Subcutaneous abdominal adipose tissue (tissue), 5 donors: Measurements from ENCODE around the gene PRR5.

ENCODE experiments used
- H3K27ac ChIP-seq: one replicate; pipeline ENCODE4 v1.7.0; 2013; ENCODE audit warnings: low read depth, mild to moderate bottlenecking, inconsistent platforms, low read length, moderate library complexity
- H3K27me3 ChIP-seq, 5 donors: one replicate each; pipeline ENCODE4 v1.7.0; 2013; ENCODE audit warnings: low read length in 5 of 5, inconsistent platforms in 1 of 5; ENCODE audit not compliant: control insufficient read depth in 5 of 5, insufficient read depth in 4 of 5
- H3K36me3 ChIP-seq, 5 donors: one replicate each; pipeline ENCODE4 v1.7.0; 2013; ENCODE audit warnings: low read length in 5 of 5; ENCODE audit not compliant: control insufficient read depth in 5 of 5, insufficient read depth in 5 of 5
- H3K4me1 ChIP-seq, 5 donors: one replicate each; pipeline ENCODE4 v1.7.0; 2013; ENCODE audit warnings: low read length in 5 of 5, mild to moderate bottlenecking in 3 of 5, moderate library complexity in 1 of 5; ENCODE audit not compliant: control insufficient read depth in 5 of 5, insufficient read depth in 5 of 5
- H3K4me3 ChIP-seq, 5 donors: one replicate each; pipeline ENCODE4 v1.7.0; 2013; ENCODE audit warnings: low read length in 5 of 5, low read depth in 1 of 5
- H3K9ac ChIP-seq, 5 donors: one replicate each; pipeline ENCODE4 v1.7.0; 2013; ENCODE audit warnings: low read length in 5 of 5, mild to moderate bottlenecking in 4 of 5, moderate library complexity in 3 of 5
- H3K9me3 ChIP-seq, 5 donors: one replicate each; pipeline ENCODE4 v1.7.0; 2013; ENCODE audit warnings: low read length in 5 of 5; ENCODE audit not compliant: control insufficient read depth in 5 of 5
- donor health status: healthy.
- donor health status: healthy.
- donor health status: healthy.
- donor health status: healthy.
- donor health status: healthy.

The PRR5 gene

DNA sequence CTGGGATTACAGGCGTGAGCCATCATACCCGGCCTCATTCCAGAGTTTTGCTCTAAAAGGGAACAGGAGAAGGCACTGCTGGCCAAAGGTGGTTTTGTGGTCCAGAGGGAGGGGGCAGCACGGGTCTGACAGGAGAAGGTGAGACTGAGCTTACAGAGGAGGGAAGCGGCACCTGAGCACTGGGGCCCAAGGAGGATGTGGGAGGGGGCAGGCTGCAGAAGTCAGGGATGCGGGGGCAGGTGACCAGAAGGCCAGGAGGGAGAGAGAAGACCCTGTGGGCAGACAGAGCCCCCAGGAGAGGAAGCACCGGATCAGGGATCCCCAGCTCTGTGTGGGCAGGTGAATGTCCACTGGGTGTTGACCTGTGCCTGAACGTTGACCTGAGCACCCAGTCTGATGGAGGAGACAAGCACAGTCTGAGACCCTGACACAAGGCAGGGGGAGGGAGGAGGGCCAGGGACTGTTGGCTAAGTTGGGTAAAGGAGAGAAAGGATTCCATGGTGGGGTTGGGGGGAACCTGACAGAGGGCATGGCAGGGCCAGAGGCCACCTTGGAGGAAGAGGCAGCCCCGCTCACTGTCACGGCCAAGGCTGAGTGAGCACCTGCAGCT is 12.0 kb upstream of the PRR5 start:
- peaks cover 0 to under 1% (median 0%) of the 10 kb centered on the region in 5 donors for H3K27me3 ChIP-seq
- no peak overlapping the region for H3K27ac ChIP-seq
- H3K4me3 ChIP-seq, result no peak overlapping the region
- no peaks in the 10 kb centered on the region for H3K9me3 ChIP-seq
- H3K4me1 ChIP-seq, result peaks cover 5 to 23% (median 15%) of the 10 kb centered on the region in 5 donors
- peaks cover 0 to 13% (median 7%) of the 10 kb centered on the region in 5 donors for H3K36me3 ChIP-seq
- no peak overlapping the region for H3K9ac ChIP-seq

DNA sequence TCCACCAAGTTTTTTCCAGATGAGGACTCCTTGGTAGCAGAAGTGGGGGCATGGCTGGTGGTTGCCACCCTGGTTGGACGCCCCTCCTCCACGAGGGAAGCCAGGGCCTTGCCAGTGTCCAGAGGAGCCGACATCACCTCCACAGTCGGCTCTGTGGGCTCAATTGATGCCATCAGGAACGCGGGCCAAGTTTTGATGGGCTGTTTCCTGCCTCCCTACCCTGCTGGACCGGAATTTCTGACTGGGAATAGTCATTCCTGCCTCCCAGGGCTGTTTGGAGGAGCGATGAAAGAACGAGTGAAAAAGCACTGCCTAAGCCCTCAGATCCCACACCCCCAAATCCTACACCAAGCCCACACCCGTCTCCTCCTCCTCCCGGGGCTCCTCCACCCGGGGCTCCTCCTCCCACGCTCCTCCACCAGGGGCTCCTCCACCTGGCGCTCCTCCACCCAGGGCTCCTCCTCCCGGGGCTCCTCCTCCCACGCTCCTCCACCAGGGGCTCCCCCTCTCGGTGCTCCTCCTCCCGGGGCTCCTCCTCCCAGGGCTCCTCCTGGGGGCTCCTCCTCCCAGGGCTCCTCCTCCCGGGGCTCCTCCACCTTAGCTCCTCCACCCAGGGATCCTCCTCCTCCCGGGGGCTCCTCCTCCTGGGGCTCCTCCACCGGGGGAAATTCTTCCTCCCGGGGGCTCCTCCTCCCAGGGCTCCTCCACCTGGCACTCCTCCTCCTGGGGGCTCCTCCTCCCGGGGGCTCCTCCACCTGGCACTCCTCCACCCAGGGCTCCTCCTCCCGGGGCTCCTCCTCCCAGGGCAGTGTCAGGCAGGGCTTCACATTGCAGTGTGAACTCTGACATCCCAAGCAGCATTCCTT is 10.0 kb upstream of the PRR5 start:
- Histone ChIP-seq H3K36me3 (peaks cover 0 to 13% (median 7%) of the 10 kb centered on the region in 5 donors), H3K4me3 (no peak overlapping the region), H3K27me3 (no peaks in the 10 kb centered on the region), H3K9ac (no peak overlapping the region), H3K9me3 (no peaks in the 10 kb centered on the region), H3K4me1 (peaks cover 0 to 13% (median 3%) of the 10 kb centered on the region in 5 donors), H3K27ac (no peak overlapping the region)

DNA sequence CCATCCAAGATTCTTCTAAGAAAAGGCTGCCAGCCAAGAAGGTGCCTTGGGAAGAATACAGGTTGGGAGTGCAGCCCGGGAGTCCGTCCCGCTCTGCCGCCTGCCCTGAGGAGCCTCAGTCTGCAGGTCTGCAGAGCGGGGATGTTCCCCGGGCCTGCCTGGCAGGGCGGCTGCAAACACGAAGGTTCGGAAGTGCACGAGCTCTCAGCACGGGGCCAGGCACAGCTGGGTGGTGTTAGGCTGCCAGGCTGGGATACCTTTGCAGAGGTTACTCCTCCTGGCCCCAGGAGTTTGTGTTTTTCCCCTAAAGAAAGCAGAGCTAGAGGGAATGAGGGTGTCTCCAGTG is 9.4 kb upstream of the PRR5 start:
- Histone ChIP-seq H3K9ac (no peak overlapping the region), H3K27ac (no peak overlapping the region), H3K4me1 (peaks cover 0 to 18% (median 8%) of the 10 kb centered on the region in 5 donors), H3K4me3 (no peak overlapping the region), H3K9me3 (no peaks in the 10 kb centered on the region), H3K27me3 (no peaks in the 10 kb centered on the region), H3K36me3 (peaks cover 0 to 13% (median 7%) of the 10 kb centered on the region in 5 donors)

DNA sequence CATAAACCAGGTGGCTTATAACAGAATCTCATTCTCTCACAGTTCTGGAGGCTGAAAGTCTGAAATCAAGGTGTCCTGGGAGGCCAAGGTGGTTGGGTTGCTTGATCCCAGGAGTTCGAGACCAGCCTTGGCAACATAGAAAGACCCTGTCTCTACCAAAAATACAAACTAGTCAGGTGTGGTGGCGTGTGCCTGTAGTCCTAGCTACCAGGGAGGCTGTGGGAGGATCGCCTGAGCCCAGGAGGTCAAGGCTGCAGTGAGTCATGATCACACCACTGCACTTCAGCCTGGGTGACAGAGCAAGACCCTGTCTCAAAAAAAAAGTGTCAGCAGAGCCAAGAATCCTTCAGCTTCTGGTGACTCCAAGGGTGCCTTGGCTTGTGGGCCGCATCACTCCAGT is 8.9 kb upstream of the PRR5 start:
- H3K4me1 ChIP-seq, result peaks cover 0 to 23% (median 13%) of the 10 kb centered on the region in 5 donors
- no peak overlapping the region for H3K9ac ChIP-seq
- no peaks in the 10 kb centered on the region for H3K9me3 ChIP-seq
- H3K36me3 ChIP-seq, result peaks cover 0 to 13% (median 7%) of the 10 kb centered on the region in 5 donors
- H3K4me3 ChIP-seq, result no peak overlapping the region
- H3K27me3 ChIP-seq, result no peaks in the 10 kb centered on the region
- no peak overlapping the region for H3K27ac ChIP-seq

DNA sequence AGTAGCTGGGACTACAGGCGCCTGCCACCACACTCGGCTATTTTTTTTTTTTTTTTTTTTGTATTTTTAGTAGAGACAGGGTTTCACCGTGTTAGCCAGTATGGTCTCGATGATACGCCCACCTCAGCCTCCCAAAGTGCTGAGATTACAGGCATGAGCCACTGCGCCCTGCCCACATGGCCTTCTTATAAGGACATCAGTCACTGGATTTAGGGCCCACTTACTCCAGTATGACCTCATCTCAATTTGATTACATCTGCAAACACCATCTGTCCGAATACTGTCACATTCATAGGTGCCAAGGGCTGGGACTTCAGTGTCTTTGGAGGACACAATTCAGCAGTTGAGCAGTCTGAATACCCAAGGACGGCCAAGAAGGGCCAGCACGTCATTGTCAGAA is 8.2 kb upstream of the PRR5 start:
- H3K4me3 ChIP-seq, result no peak overlapping the region
- peaks cover 0 to 13% (median 7%) of the 10 kb centered on the region in 5 donors for H3K36me3 ChIP-seq
- H3K27me3 ChIP-seq, result no peaks in the 10 kb centered on the region
- H3K9me3 ChIP-seq, result no peaks in the 10 kb centered on the region
- no peak overlapping the region for H3K27ac ChIP-seq
- no peak overlapping the region for H3K9ac ChIP-seq
- peaks cover 0 to 29% (median 19%) of the 10 kb centered on the region in 5 donors for H3K4me1 ChIP-seq

DNA sequence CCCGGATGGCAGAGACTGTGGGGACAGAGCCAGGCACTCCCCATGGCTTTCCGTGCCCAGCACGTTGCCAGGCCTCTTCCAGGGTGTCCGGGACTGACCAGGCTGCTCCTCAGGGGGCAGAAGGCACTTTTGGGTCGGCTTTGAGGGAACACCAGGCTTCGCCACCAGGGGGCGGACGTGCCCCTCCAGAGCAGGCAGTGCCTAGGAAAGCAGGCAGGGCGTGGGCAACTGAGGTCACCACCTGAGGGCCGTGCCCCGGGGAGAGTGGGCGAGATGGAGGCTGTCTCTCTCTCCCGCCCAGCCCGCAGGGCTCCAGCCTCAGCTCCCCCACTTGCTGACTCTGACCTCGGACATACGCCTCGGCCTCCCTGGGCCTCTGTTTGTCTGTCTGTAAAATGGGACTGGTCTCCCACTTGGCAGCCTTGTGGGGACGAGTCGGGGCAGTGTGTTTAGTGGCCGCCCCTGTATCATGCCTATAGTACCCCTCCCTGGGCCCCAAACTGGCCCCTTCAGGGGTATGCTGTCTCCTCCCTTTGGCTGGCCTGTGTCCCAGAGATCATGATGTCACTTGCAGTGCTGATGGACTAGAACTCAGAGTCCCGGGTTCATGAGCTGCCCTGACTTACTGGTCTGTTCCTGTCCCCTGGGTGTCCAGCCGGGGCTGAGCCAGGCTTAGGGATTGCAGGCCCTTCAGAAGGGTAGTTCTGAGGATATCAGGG is 4.4 kb upstream of the PRR5 start:
- peaks cover 1 to 45% (median 33%) of the 10 kb centered on the region in 5 donors for H3K4me1 ChIP-seq
- no peak overlapping the region for H3K4me3 ChIP-seq
- peak overlapping the region in 2 of 5 donors; percentile 13 to 56 for H3K9ac ChIP-seq
- H3K27ac ChIP-seq, result peak overlapping the region; percentile 65
- H3K27me3 ChIP-seq, result no peaks in the 10 kb centered on the region
- H3K9me3 ChIP-seq, result no peaks in the 10 kb centered on the region
- H3K36me3 ChIP-seq, result peaks cover 0 to 8% (median 4%) of the 10 kb centered on the region in 5 donors

DNA sequence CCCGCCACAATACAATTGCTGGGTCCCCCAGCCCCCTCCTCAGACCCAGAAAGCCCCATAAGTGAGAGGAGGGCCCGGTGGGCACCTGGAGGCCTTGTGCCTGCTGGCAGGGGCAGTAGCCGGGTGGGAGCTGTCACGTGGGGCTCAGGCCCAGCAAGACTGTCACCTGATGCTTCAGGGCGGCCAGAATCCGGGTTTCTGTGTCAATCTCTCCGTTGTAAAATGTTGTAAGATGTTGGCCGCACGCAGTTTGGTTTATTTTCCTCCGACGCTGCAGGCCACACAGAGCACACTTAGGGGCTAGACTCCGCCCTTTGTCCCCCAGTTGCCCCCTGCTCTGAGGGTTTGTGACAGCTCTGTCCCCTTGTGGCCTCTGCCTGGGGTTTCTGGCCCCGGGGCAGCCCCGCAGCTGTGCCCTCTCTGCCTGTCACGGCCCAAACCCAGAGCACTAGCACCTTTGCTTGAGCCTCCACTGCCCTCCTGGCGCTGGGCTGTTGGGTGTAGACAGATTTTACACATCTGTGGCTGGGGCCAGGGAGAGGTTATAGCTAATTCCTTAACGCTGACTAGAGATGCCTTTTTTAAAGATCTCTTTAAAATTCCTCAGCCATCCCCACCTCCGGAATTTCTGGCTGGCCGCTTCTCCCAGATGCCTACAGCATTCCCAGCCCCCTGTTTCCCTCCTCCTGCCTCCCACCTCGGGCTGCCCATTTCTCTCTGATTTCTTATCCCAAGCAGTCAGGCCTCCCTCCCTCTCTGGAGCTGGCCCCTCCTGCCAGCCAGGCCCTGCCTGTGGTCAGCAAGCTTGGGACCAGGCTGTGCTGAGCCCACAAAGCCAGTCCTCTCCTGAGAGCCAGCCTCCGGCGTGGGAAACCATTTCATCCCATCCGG is 3.2 kb upstream of the PRR5 start:
- Histone ChIP-seq H3K36me3 (peaks cover 0 to 8% (median 4%) of the 10 kb centered on the region in 5 donors), H3K9me3 (no peaks in the 10 kb centered on the region), H3K4me3 (no peak overlapping the region), H3K9ac (peak overlapping the region in 2 of 5 donors; percentile 1 to 56), H3K4me1 (peaks cover 3 to 50% (median 41%) of the 10 kb centered on the region in 5 donors), H3K27ac (peak overlapping the region; percentile 65), H3K27me3 (no peaks in the 10 kb centered on the region)

DNA sequence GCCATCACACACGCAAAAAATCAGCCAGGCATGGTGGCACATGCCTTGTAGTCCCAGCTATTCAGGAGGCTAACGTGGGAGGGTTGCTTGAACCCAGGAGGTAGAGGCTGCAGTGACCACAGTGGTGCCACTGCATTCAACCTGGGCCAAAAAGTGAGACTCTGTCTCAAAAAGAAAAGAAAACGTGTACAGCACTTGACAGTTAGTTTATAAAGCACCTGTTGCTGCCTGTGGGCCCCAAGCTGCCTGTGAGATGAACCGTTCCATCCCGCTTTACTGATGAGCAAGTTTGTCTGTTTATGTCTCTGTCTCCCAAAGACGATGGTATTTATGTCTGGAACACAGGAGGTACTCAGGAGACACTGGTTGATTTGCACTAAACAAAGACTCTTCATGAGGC is 1.5 kb upstream of the PRR5 start:
- H3K27me3 ChIP-seq, result no peaks in the 10 kb centered on the region
- H3K4me1 ChIP-seq, result peaks cover 3 to 50% (median 41%) of the 10 kb centered on the region in 5 donors
- H3K9me3 ChIP-seq, result no peaks in the 10 kb centered on the region
- H3K9ac ChIP-seq, result no peak overlapping the region
- no peak overlapping the region for H3K27ac ChIP-seq
- H3K4me3 ChIP-seq, result no peak overlapping the region
- H3K36me3 ChIP-seq, result peaks cover 0 to 12% (median 4%) of the 10 kb centered on the region in 5 donors

DNA sequence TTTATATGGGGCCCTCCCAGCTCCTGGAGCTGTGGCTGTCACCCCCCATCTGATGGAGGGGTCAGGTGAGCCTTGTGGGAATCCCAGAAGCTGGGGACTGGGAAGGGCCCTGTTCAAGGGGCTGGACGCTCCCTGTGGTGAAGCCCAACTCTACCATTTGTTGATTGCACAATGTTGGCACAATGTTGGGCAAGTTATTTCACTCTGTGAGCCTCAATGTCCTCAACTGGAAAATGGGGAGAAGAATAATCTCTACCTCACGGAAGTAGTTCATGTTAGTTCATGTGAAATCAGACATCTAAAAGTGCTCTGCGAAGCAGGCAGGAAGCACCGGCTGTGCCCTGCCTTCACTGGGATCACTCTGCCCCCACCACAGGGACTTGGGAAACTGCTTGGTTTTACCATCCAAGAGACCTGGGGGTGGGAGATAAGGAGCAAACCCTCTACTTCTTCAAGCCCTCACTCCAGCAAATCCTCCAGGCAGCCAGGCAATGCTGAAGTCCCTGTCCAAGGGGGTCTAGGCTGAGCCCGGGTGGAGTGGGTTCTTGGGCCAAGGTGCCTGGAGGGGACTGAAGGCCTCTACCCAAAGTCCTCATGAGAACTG is 715 bp upstream of the PRR5 start:
- peaks cover 0 to 12% (median 4%) of the 10 kb centered on the region in 5 donors for H3K36me3 ChIP-seq
- H3K4me3 ChIP-seq, result peak overlapping the region in 4 of 5 donors; percentile 10 to 44 (median 27)
- peaks cover 3 to 50% (median 41%) of the 10 kb centered on the region in 5 donors for H3K4me1 ChIP-seq
- H3K27ac ChIP-seq, result no peak overlapping the region
- no peaks in the 10 kb centered on the region for H3K9me3 ChIP-seq
- no peak overlapping the region for H3K9ac ChIP-seq
- no peaks in the 10 kb centered on the region for H3K27me3 ChIP-seq
